HFFc6 (cell line): ENCODE results near the gene SH3TC1. TPM values are rescaled to one million over a fixed set of nuclear protein-coding genes. Genes with fewer than 3 reads are reported as not detected.

Experiments
- DNase-seq: peaks from one replicate; pipeline ENCODE4 v3.0.0-alpha.2; 2018
- H3K27ac Mint-ChIP-seq: 2 replicates; pipeline ENCODE4 v1.8.0; 2020; ENCODE audit warnings: mild to moderate bottlenecking, mixed read lengths
- H3K27me3 Mint-ChIP-seq: 2 replicates; pipeline ENCODE4 v1.8.0; 2021; ENCODE audit warnings: mild to moderate bottlenecking, moderate library complexity, mixed read lengths; ENCODE audit not compliant: insufficient read depth
- H3K36me3 Mint-ChIP-seq: 2 replicates; pipeline ENCODE4 v1.8.0; 2021; ENCODE audit warnings: low read depth, mixed read lengths
- H3K4me1 Mint-ChIP-seq: 2 replicates; pipeline ENCODE4 v1.8.0; 2020; ENCODE audit warnings: low read depth, mixed read lengths
- H3K4me3 Mint-ChIP-seq: 2 replicates; pipeline ENCODE4 v1.8.0; 2020; ENCODE audit warnings: mild to moderate bottlenecking, moderate library complexity, mixed read lengths
- H3K9me3 Mint-ChIP-seq: 2 replicates; pipeline ENCODE4 v1.8.0; 2020; ENCODE audit warnings: mild to moderate bottlenecking, mixed read lengths
- CTCF ChIP-seq: fragments of 200-600 bp; sonication (generic); IDR thresholded peaks from 2 replicates; pipeline ENCODE4 v1.5.0; 2021; ENCODE audit warnings: antibody characterized with exemption, mild to moderate bottlenecking
- total RNA-seq, 6 experiments: library from RNA; stranded (reverse); fragmentation: NEBNext Ultra II Directional; extraction: Animal tissue kit (Norgen Biotek cat#: 25700); gene quantifications; 2 replicates in 1 of 6; 3 replicates in 5 of 6; pipeline ENCODE4 v1.2.3, GENCODE V29; 2021

The SH3TC1 gene
- total RNA-seq, 6 experiments from 2014 or later: 0.34 to 1.4 (median 0.86) TPM

- no peak for DNase-seq
- H3K27me3 Mint-ChIP-seq: peaks cover 39% of the 10 kb centered on the region
- no peaks in the 10 kb centered on the region for H3K4me1 Mint-ChIP-seq
- H3K4me3 Mint-ChIP-seq: no peak overlapping the region
- H3K36me3 Mint-ChIP-seq: peaks cover 6% of the 10 kb centered on the region; the same call in 1 of the 2 replicates
- TF ChIP-seq CTCF: no peak
- peaks cover 15% of the 10 kb centered on the region; the same call in 1 of the 2 replicates for H3K9me3 Mint-ChIP-seq
- H3K27ac Mint-ChIP-seq: no peak overlapping the region
These were observed 30.1 kb upstream of the SH3TC1 start for GRCh38 chr4:8168832-8169598.

GRCh38 chr4:8169763-8170162 is 29.3 kb upstream of the SH3TC1 start:
- Mint-ChIP-seq H3K4me1 (no peaks in the 10 kb centered on the region), H3K27me3 (peaks cover 36% of the 10 kb centered on the region), H3K27ac (no peak overlapping the region), H3K4me3 (no peak overlapping the region), H3K36me3 (peaks cover 6% of the 10 kb centered on the region; the same call in 1 of the 2 replicates), H3K9me3 (peaks cover 15% of the 10 kb centered on the region; the same call in 1 of the 2 replicates)
- no peak for TF ChIP-seq CTCF
- no peak for DNase-seq

GRCh38 chr4:8170341-8170740 is 28.7 kb upstream of the SH3TC1 start:
- H3K27me3 Mint-ChIP-seq: peaks cover 38% of the 10 kb centered on the region

GRCh38 chr4:8171266-8171665 is 27.8 kb upstream of the SH3TC1 start:
- Mint-ChIP-seq H3K4me3 (no peak overlapping the region), H3K36me3 (peaks cover 6% of the 10 kb centered on the region; the same call in 1 of the 2 replicates), H3K27me3 (peaks cover 35% of the 10 kb centered on the region), H3K9me3 (peaks cover 15% of the 10 kb centered on the region; the same call in 1 of the 2 replicates), H3K27ac (no peak overlapping the region), H3K4me1 (no peaks in the 10 kb centered on the region)
- no peak for TF ChIP-seq CTCF
- DNase-seq: no peak

More at GRCh38 chr4:8170341-8170740, 28.7 kb upstream of the SH3TC1 start:
- Mint-ChIP-seq H3K9me3 (peaks cover 15% of the 10 kb centered on the region; the same call in 1 of the 2 replicates), H3K4me3 (no peak overlapping the region), H3K4me1 (no peaks in the 10 kb centered on the region), H3K36me3 (peaks cover 6% of the 10 kb centered on the region; the same call in 1 of the 2 replicates), H3K27ac (no peak overlapping the region)
- no peak for TF ChIP-seq CTCF
- no peak for DNase-seq

GRCh38 chr4:8171984-8172924 is 26.8 kb upstream of the SH3TC1 start:
- no peak for DNase-seq
- H3K27me3 Mint-ChIP-seq: peaks cover 35% of the 10 kb centered on the region

More at GRCh38 chr4:8171984-8172924, 26.8 kb upstream of the SH3TC1 start:
- H3K4me1 Mint-ChIP-seq: no peaks in the 10 kb centered on the region
- peaks cover 6% of the 10 kb centered on the region; the same call in 1 of the 2 replicates for H3K36me3 Mint-ChIP-seq
- H3K27ac Mint-ChIP-seq: no peak overlapping the region
- peaks cover 15% of the 10 kb centered on the region; the same call in 1 of the 2 replicates for H3K9me3 Mint-ChIP-seq
- no peak overlapping the region for H3K4me3 Mint-ChIP-seq
- TF ChIP-seq CTCF: no peak
